Gastrocnemius medialis (tissue), 4 donors: ENCODE data around the gene UBC. TPM values are rescaled to one million over a fixed set of nuclear protein-coding genes. Genes with fewer than 3 reads are reported as not detected.
"Not testable (repeated sequence)": the region's sequence is repeated elsewhere in the genome, so short reads cannot be mapped to it uniquely, and the experiment has no call there.

Experiments
- ATAC-seq, 2 donors: fragments of 150-250 bp; one replicate each; pipeline ENCODE4 v1.9.1; 2016
- DNase-seq, 2 donors: peaks; one replicate each; pipeline ENCODE4 v3.0.0-alpha.2; 2019
- H3K27ac ChIP-seq, 4 donors: fragments of 200-600 bp; sonication (generic); 1 replicate in 1 of 4; 2 replicates in 3 of 4; pipeline ENCODE4 v1.5.1; 2016 to 2018; ENCODE audit warnings: mild to moderate bottlenecking in 2 of 4, moderate library complexity in 1 of 4
- H3K27me3 ChIP-seq, 3 donors: fragments of 200-600 bp; sonication (generic) in 2 of 3; 1 replicate in 1 of 3; 2 replicates in 2 of 3; pipeline versions ENCODE4 v1.5.1 to v1.6.0; 2016 to 2019; ENCODE audit warnings: mild to moderate bottlenecking in 1 of 3, moderate library complexity in 1 of 3
- H3K36me3 ChIP-seq, 2 donors: fragments of 200-600 bp; sonication (generic) in 1 of 2; one replicate each; pipeline ENCODE4 v1.5.1; 2017 to 2018
- H3K4me1 ChIP-seq, 2 donors: fragments of 200-600 bp; sonication (generic) in 1 of 2; one replicate each; pipeline ENCODE4 v1.5.1; 2016 to 2017; ENCODE audit warnings: mild to moderate bottlenecking in 2 of 2
- H3K4me3 ChIP-seq, 4 donors: fragments of 200-600 bp; sonication (generic) in 3 of 4; 1 replicate in 1 of 4; 2 replicates in 3 of 4; pipeline ENCODE4 v1.5.1; 2016 to 2019; ENCODE audit warnings: mild to moderate bottlenecking in 2 of 4
- H3K9me3 ChIP-seq, 3 donors: fragments of 200-600 bp; sonication (generic) in 2 of 3; 1 replicate in 1 of 3; 2 replicates in 2 of 3; pipeline ENCODE4 v1.5.1; 2016 to 2019
- POLR2A ChIP-seq, 2 donors: fragments of 450-650 bp; IDR thresholded peaks; one replicate each; pipeline ENCODE4 v1.6.1; 2017; ENCODE audit warnings: antibody characterized with exemption in 2 of 2, mild to moderate bottlenecking in 2 of 2, moderate library complexity in 2 of 2
- in situ Hi-C, 4 donors: fragments of 200-750 bp; cut with MboI; loops; one replicate each; pipeline versions ENCODE4 v1.15.0 to v1.8.0; 2017; ENCODE audit warnings: low sequenced_read_pairs in 4 of 4
- intact Hi-C: fragments of 100-400 bp; cut with DNase I; formaldehyde crosslinking; loops from one replicate; pipeline ENCODE4 v1.15.1; 2023; ENCODE audit warnings: low total_unique reads
- total RNA-seq, 4 donors: library from RNA; depleted of rRNA; stranded (reverse); fragments of >200 nt; gene quantifications; one replicate each; pipeline versions ENCODE4 v1.1.0 to v1.2.3, GENCODE V29; 2016
- TF ChIP-seq, protein P1 (sequence below), 5 experiments: fragments of 450-650 bp in 3 of 5; fragments of 200-600 bp in 2 of 5; sonication (generic) in 2 of 5; IDR thresholded peaks in 4 of 5; conservative IDR thresholded peaks in 1 of 5; 1 replicate in 4 of 5; 2 replicates in 1 of 5; pipeline ENCODE4 v1.5.1; 2016 to 2019; ENCODE audit warnings: antibody characterized with exemption in 5 of 5, mild to moderate bottlenecking in 3 of 5, moderate library complexity in 3 of 5

UBC gene
- total RNA-seq, 4 donors from 2014 or later: 3,173 to 12,805 (median 9,048) TPM

DNA sequence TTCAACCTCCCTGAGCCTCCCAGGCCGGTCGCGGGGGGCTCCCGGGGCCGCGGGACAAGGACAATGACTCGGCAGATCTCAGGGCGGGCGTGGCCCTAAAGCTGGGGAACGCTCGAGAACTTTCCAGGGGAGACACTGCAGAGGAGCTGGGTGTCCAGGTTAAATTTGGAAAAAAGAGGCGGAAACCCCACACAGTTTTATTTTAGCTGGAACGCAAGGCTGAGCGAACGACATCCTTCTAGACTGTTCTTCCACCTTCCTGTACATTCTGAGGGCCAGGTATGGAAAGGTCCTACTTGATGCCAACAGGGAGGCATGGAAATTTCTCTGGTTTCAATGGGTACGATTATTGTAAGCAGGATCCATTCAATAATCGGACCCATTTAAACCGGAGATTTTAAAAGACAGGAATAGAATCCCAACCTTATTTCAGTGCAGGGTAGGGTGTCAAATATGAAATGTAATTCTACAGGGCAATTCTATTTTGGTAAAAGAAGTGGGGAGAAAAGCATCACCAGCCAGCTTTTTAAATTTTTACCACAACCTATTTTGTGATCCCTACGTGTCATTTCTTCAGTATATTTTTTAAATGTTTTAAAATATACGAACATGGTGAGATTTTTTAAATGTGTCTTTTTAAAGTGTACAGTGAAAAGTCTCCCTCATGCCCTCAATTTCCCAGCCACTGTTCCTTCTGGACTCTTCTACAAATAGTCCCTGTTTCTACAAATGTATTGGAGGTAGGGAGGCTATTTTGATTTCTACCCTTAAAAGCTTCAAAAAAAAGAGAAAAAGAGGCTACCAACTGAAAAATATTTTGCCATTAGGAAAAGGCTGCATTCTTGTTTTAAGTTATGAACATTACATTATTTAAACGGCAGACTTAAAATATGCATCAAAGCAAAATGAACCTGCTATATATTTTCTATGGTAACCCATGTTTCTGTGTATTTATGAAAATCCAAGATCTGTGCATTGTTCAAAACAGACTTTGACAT, 1.1 kb upstream of the UBC start:
- in situ Hi-C loops (loop anchor here in 1 of 4 donors (25.0 kb wide), 1 partner anchor 878 kb away; no protein-coding TSS in a partner anchor), intact Hi-C loops (loop anchor here (2.0 to 10.0 kb wide), 2 partner anchors 23 to 521 kb away; no protein-coding TSS in a partner anchor)
- TF ChIP-seq, protein P1, sequence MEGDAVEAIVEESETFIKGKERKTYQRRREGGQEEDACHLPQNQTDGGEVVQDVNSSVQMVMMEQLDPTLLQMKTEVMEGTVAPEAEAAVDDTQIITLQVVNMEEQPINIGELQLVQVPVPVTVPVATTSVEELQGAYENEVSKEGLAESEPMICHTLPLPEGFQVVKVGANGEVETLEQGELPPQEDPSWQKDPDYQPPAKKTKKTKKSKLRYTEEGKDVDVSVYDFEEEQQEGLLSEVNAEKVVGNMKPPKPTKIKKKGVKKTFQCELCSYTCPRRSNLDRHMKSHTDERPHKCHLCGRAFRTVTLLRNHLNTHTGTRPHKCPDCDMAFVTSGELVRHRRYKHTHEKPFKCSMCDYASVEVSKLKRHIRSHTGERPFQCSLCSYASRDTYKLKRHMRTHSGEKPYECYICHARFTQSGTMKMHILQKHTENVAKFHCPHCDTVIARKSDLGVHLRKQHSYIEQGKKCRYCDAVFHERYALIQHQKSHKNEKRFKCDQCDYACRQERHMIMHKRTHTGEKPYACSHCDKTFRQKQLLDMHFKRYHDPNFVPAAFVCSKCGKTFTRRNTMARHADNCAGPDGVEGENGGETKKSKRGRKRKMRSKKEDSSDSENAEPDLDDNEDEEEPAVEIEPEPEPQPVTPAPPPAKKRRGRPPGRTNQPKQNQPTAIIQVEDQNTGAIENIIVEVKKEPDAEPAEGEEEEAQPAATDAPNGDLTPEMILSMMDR (IDR thresholded peaks at IDR 0.05 in 4 of 5, conservative IDR thresholded peaks at IDR 0.05 in 1 of 5): no peak
- no peak for TF ChIP-seq POLR2A (IDR thresholded peaks at IDR 0.05)
- Histone ChIP-seq H3K9me3 (no peaks in the 10 kb centered on the region), H3K36me3 (peaks cover 2 to 28% of the 10 kb centered on the region in 2 donors), H3K4me3 (peak overlapping the region; percentile 76 to 93 (median 82)), H3K27ac (peak overlapping the region; percentile 98 to 100 (median 98)), H3K27me3 (no peaks in the 10 kb centered on the region), H3K4me1 (peaks cover 32 to 38% of the 10 kb centered on the region in 2 donors)
- DNase-seq (peak; percentile 62 to 84), ATAC-seq (peak in 1 of 2 donors; percentile 11)

- no peaks in the 10 kb centered on the region for H3K27me3 ChIP-seq
- peak; percentile 10 to 14 for ATAC-seq
- no peak for TF ChIP-seq POLR2A (IDR thresholded peaks at IDR 0.05)
- TF ChIP-seq, protein P1 (IDR thresholded peaks at IDR 0.05 in 4 of 5, conservative IDR thresholded peaks at IDR 0.05 in 1 of 5): peak; percentile 68 to 90 (median 70)
- peak overlapping the region; percentile 76 to 93 (median 82) for H3K4me3 ChIP-seq
- peak overlapping the region; percentile 98 to 100 (median 98) for H3K27ac ChIP-seq
- H3K36me3 ChIP-seq: peaks cover 2 to 28% of the 10 kb centered on the region in 2 donors
- no peaks in the 10 kb centered on the region for H3K9me3 ChIP-seq
- peaks cover 28 to 35% of the 10 kb centered on the region in 2 donors for H3K4me1 ChIP-seq
- peak; percentile 90 to 92 for DNase-seq
- intact Hi-C loops: loop anchor here (2.0 to 10.0 kb wide), 2 partner anchors 25 to 519 kb away; no protein-coding TSS in a partner anchor
- in situ Hi-C loops: loop anchor here in 1 of 4 donors (25.0 kb wide), 1 partner anchor 876 kb away; no protein-coding TSS in a partner anchor
Measured at GRCh38 chr12:124913474-124914391, 717 bp downstream of the UBC start.

- H3K4me3 ChIP-seq: peak overlapping the region; percentile 76 to 93 (median 82)
- peak in 1 of 2 donors; percentile 38 for DNase-seq
- in situ Hi-C loops (loop anchor here in 1 of 4 donors (25.0 kb wide), 1 partner anchor 875 kb away; no protein-coding TSS in a partner anchor), intact Hi-C loops (loop anchor here (10.0 kb wide), 1 partner anchor 518 kb away; no protein-coding TSS in a partner anchor)
- H3K4me1 ChIP-seq: peaks cover 18 to 25% of the 10 kb centered on the region in 2 donors
- H3K9me3 ChIP-seq, H3K27me3 ChIP-seq, ATAC-seq: not testable (repeated sequence)
- peak overlapping the region; percentile 98 to 100 (median 98) for H3K27ac ChIP-seq
- H3K36me3 ChIP-seq: peaks cover 2 to 28% of the 10 kb centered on the region in 2 donors
Measured at GRCh38 chr12:124912529-124913287, 1.7 kb downstream of the UBC start.

DNA sequence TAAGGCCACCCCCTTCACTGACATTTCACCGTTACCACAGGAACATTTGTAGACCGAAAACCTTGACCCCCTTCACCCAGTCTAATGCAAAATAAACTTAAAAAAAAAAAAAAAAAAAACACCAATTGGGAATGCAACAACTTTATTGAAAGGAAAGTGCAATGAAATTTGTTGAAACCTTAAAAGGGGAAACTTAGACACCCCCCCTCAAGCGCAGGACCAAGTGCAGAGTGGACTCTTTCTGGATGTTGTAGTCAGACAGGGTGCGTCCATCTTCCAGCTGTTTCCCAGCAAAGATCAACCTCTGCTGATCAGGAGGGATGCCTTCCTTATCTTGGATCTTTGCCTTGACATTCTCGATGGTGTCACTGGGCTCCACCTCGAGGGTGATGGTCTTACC, 2.9 kb downstream of the UBC start:
- H3K9me3 ChIP-seq, ATAC-seq, DNase-seq, H3K27me3 ChIP-seq: not testable (repeated sequence)
- Histone ChIP-seq H3K4me3 (peak overlapping the region; percentile 33 to 70 (median 50)), H3K4me1 (peaks cover 17 to 20% of the 10 kb centered on the region in 2 donors), H3K27ac (peak overlapping the region; percentile 68 to 76 (median 70)), H3K36me3 (peaks cover 2 to 28% of the 10 kb centered on the region in 2 donors)
- in situ Hi-C loops: loop anchor here in 1 of 4 donors (25.0 kb wide), 1 partner anchor 874 kb away; no protein-coding TSS in a partner anchor
- intact Hi-C loops: loop anchor here (10.0 kb wide), 1 partner anchor 517 kb away; no protein-coding TSS in a partner anchor
